ENCODE results near the gene KDM2B.

KDM2B gene

DNA sequence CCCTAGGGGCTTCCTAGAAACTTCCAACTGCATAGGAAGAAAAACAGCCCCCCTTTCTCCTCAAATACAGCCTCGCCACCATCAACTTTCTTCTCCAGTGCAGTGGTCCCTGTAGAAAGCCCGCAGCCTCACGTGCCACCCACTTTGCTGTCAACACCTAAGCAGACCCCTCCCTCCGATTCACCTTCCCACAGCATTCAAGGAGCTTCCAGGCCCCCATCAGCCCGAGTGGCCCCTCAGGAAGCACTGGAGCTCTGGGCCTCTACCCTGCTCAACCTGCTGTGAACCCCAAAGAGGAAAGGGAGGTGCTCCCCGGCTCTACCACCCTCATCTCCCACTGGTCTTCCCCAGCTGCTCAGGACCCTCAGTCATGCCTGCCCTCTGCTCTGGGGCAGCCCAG, 125.9 kb downstream of the KDM2B start:
- H3K4me3 ChIP-seq: no peak overlapping the region
- no peaks in the 10 kb centered on the region for H3K27me3 ChIP-seq (ENCODE audit: low read depth)
- in situ Hi-C loops (cut with MboI; ENCODE audit: low sequenced_read_pairs): no loop called here
- no peaks in the 10 kb centered on the region for H3K4me1 ChIP-seq
- DNase-seq (ENCODE audit: low spot score in 2 of 2): no peak
- no peaks in the 10 kb centered on the region for H3K9me3 ChIP-seq
- peaks cover 22% of the 10 kb centered on the region for H3K36me3 ChIP-seq (replicated peaks)

DNA sequence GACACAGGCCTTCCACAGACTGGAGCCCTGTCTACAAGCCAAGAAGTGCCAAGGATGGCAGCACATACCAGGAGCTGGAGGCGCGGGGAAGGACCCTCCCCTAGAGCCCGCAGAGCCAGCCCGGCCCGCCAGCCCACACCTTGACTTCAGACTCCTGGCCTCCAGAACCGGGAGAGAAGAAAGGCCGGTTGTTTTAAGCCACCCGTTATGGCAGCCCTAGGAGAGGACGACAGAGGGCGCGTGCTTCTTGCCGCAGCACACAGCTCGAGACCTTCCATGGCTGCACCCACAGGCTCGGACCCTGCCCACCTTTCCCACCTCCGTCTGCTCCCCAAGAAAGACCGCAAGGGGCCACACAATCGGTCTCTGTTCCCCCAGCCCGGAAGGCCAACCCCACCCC, 127.2 kb downstream of the KDM2B start:
- H3K4me1 ChIP-seq: no peaks in the 10 kb centered on the region
- DNase-seq (ENCODE audit: low spot score in 2 of 2): no peak
- no peaks in the 10 kb centered on the region for H3K27me3 ChIP-seq (ENCODE audit: low read depth)
- in situ Hi-C loops (cut with MboI; ENCODE audit: low sequenced_read_pairs): no loop called here
- no peaks in the 10 kb centered on the region for H3K9me3 ChIP-seq
- H3K4me3 ChIP-seq: no peak overlapping the region
- peaks cover 25% of the 10 kb centered on the region for H3K36me3 ChIP-seq (replicated peaks)

DNA sequence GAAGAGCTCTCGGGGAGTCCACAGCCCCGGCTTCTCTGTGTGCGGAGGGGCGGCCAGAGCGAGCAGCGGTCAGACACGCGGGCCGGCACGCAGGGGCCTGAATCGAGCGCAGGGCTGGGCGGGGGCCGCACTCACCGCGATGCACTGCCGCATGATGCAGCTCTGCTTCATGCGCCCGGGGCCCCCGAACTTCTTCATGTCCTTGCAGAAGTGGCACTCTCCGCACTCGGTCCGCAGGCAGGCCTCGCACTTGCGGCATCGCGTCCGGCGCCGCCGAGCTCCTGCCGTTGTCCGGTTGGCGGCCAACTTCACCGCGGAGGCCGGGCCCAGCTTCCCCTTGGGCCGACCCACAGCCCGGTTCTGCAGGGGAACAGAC, 127.8 kb downstream of the KDM2B start:
- no peaks in the 10 kb centered on the region for H3K4me1 ChIP-seq

GRCh38 chr12:121452340-121452984, 128.4 kb downstream of the KDM2B start:
- no peaks in the 10 kb centered on the region for H3K9me3 ChIP-seq
- no peak for DNase-seq (ENCODE audit: low spot score in 2 of 2)
- H3K4me1 ChIP-seq: no peaks in the 10 kb centered on the region
- no peaks in the 10 kb centered on the region for H3K27me3 ChIP-seq (ENCODE audit: low read depth)
- H3K4me3 ChIP-seq: no peak overlapping the region
- peaks cover 25% of the 10 kb centered on the region for H3K36me3 ChIP-seq (replicated peaks)
- in situ Hi-C loops (cut with MboI; ENCODE audit: low sequenced_read_pairs): no loop called here

More for the DNA sequence above, 127.8 kb downstream of the KDM2B start:
- Histone ChIP-seq H3K9me3 (no peaks in the 10 kb centered on the region), H3K4me3 (no peak overlapping the region), H3K36me3 (replicated peaks) (peaks cover 25% of the 10 kb centered on the region), H3K27me3 (ENCODE audit: low read depth) (no peaks in the 10 kb centered on the region)
- in situ Hi-C loops (cut with MboI; ENCODE audit: low sequenced_read_pairs): no loop called here
- DNase-seq (ENCODE audit: low spot score in 2 of 2): no peak

- Histone ChIP-seq H3K4me1 (no peaks in the 10 kb centered on the region), H3K36me3 (replicated peaks) (peaks cover 25% of the 10 kb centered on the region), H3K4me3 (no peak overlapping the region), H3K27me3 (ENCODE audit: low read depth) (no peaks in the 10 kb centered on the region), H3K9me3 (no peaks in the 10 kb centered on the region)
- in situ Hi-C loops (cut with MboI; ENCODE audit: low sequenced_read_pairs): no loop called here
- no peak for DNase-seq (ENCODE audit: low spot score in 2 of 2)
Observed at GRCh38 chr12:121451961-121452339, 128.9 kb downstream of the KDM2B start.

- H3K36me3 ChIP-seq (replicated peaks): peaks cover 43% of the 10 kb centered on the region
- H3K9me3 ChIP-seq: no peaks in the 10 kb centered on the region
- no peak for DNase-seq (ENCODE audit: low spot score in 2 of 2)
- in situ Hi-C loops (cut with MboI; ENCODE audit: low sequenced_read_pairs): no loop called here
- no peak overlapping the region for H3K4me3 ChIP-seq
- H3K4me1 ChIP-seq: no peaks in the 10 kb centered on the region
- H3K27me3 ChIP-seq (ENCODE audit: low read depth): no peaks in the 10 kb centered on the region
Observed at GRCh38 chr12:121448771-121449315, 132.0 kb downstream of the KDM2B start.

GRCh38 chr12:121446750-121447149, 134.1 kb downstream of the KDM2B start:
- Histone ChIP-seq H3K4me1 (no peaks in the 10 kb centered on the region), H3K9me3 (no peaks in the 10 kb centered on the region), H3K36me3 (replicated peaks) (peaks cover 47% of the 10 kb centered on the region), H3K27me3 (ENCODE audit: low read depth) (no peaks in the 10 kb centered on the region), H3K4me3 (no peak overlapping the region)
- no peak for DNase-seq (ENCODE audit: low spot score in 2 of 2)
- in situ Hi-C loops (cut with MboI; ENCODE audit: low sequenced_read_pairs): no loop called here

GRCh38 chr12:121444842-121445202, 136.0 kb downstream of the KDM2B start:
- H3K27me3 ChIP-seq (ENCODE audit: low read depth): no peaks in the 10 kb centered on the region
- in situ Hi-C loops (cut with MboI; ENCODE audit: low sequenced_read_pairs): no loop called here
- peaks cover 58% of the 10 kb centered on the region for H3K36me3 ChIP-seq (replicated peaks)
- H3K4me1 ChIP-seq: no peaks in the 10 kb centered on the region
- no peak for DNase-seq (ENCODE audit: low spot score in 2 of 2)
- H3K9me3 ChIP-seq: no peaks in the 10 kb centered on the region
- H3K4me3 ChIP-seq: no peak overlapping the region

GRCh38 chr12:121443911-121444841, 136.6 kb downstream of the KDM2B start:
- Histone ChIP-seq H3K27me3 (ENCODE audit: low read depth) (no peaks in the 10 kb centered on the region), H3K36me3 (replicated peaks) (peaks cover 60% of the 10 kb centered on the region), H3K4me3 (no peak overlapping the region), H3K4me1 (no peaks in the 10 kb centered on the region), H3K9me3 (no peaks in the 10 kb centered on the region)
- in situ Hi-C loops (cut with MboI; ENCODE audit: low sequenced_read_pairs): no loop called here
- no peak for DNase-seq (ENCODE audit: low spot score in 2 of 2)

DNA sequence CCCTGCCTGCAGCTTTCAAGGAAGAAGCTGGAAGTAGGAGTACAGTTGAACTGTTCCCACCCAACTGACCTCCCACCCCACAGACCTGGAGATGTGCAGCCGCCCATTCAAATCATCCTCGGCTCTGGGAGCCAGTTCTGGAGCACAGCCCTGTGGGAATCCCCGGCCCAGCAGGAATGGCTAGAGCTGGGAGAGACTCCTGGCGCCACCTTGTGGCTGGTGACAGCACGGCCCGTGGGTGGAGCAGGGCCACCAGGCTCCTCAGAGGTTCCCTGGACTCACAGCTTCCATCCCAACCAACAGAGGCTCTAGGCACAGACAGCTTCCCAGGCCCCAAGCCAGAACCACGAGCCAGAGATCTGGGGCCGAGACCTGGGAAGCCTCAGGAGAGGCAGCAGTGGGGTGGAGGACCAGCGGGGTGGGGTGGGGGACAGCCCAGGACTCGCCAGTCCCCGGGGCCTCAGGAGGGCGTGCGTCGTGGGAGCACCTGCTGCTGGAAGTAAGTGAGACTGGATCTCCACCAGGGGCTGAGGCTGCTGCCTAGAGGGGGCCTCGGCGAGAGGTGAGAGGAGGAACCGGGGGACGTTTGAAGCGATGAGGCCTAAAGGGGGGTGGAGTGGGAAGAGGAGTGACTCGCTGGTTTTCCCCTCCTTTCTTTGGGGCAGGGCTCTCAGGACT, 137.5 kb downstream of the KDM2B start:
- Histone ChIP-seq H3K4me1 (no peaks in the 10 kb centered on the region), H3K9me3 (no peaks in the 10 kb centered on the region), H3K4me3 (no peak overlapping the region), H3K36me3 (replicated peaks) (peaks cover 67% of the 10 kb centered on the region), H3K27me3 (ENCODE audit: low read depth) (no peaks in the 10 kb centered on the region)
- peak; percentile 89 to 93 for DNase-seq (ENCODE audit: low spot score in 2 of 2)
- in situ Hi-C loops (cut with MboI; ENCODE audit: low sequenced_read_pairs): no loop called here

- DNase-seq (ENCODE audit: low spot score in 2 of 2): no peak
- H3K4me3 ChIP-seq: no peak overlapping the region
- in situ Hi-C loops (cut with MboI; ENCODE audit: low sequenced_read_pairs): no loop called here
Observed at GRCh38 chr12:121442028-121442948, 138.5 kb downstream of the KDM2B start.

GRCh38 chr12:121441555-121441954, 139.3 kb downstream of the KDM2B start:
- Histone ChIP-seq H3K4me1 (no peaks in the 10 kb centered on the region), H3K9me3 (peaks cover 4% of the 10 kb centered on the region), H3K27me3 (ENCODE audit: low read depth) (no peaks in the 10 kb centered on the region), H3K36me3 (replicated peaks) (peaks cover 85% of the 10 kb centered on the region), H3K4me3 (no peak overlapping the region)
- in situ Hi-C loops (cut with MboI; ENCODE audit: low sequenced_read_pairs): no loop called here
- peak in 1 of 2 experiments; percentile 66 for DNase-seq (ENCODE audit: low spot score in 2 of 2)

More at GRCh38 chr12:121442028-121442948, 138.5 kb downstream of the KDM2B start:
- H3K36me3 ChIP-seq (replicated peaks): peaks cover 78% of the 10 kb centered on the region
- H3K4me1 ChIP-seq: no peaks in the 10 kb centered on the region
- H3K27me3 ChIP-seq (ENCODE audit: low read depth): no peaks in the 10 kb centered on the region
- no peaks in the 10 kb centered on the region; the same call in 1 of the 2 replicates for H3K9me3 ChIP-seq

DNA sequence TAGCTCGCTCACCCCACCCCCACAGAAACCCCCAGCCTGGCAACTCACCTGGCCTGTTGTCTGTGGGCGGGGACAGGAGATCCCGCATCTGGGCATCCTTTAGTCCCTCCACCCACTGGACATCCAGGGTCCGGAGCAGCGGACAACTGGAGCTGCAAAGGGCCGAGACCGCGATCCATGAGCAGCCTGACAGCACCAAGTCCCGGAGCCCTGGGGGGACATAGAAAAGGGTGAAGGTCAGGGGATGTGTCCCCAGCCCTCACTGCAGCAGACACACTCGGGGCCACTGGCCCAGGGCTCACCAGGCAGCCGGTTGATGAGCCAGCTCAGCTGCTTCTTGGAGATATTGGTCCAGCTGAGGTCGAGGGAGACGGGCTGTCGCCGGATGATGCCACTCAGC, 140.1 kb downstream of the KDM2B start:
- H3K9me3 ChIP-seq: peaks cover 4% of the 10 kb centered on the region
- no peaks in the 10 kb centered on the region for H3K27me3 ChIP-seq (ENCODE audit: low read depth)
- H3K4me1 ChIP-seq: no peaks in the 10 kb centered on the region
- H3K4me3 ChIP-seq: no peak overlapping the region
- in situ Hi-C loops (cut with MboI; ENCODE audit: low sequenced_read_pairs): no loop called here
- DNase-seq (ENCODE audit: low spot score in 2 of 2): no peak
- peaks cover 85% of the 10 kb centered on the region for H3K36me3 ChIP-seq (replicated peaks)

Measured in HAP-1 (cell line).